ENCODE results near the gene ORAI3.

Gene ORAI3

DNA sequence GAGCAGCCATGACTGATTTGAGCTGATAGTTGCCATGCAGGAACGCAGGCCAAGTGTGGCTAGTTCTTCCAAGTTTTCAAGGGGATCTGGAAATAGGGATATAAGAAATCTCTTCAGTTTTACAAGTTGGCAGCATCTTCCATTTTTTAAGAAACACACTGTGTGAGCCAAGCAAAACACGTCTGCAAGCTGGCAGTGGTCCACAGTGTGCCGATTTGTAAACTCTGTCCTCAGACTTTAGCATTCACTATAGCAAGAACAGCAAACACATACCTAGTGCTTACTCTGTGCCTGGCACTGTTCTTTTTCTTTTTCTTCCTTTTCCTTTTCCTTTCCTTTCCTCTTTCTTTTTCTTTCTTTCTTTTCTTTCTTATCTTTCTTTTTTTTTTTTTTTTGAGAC lies 2.9 kb downstream of the ORAI3 start:
- DNase-seq (ENCODE audit: extremely low read depth, low read depth): no peak
- TF ChIP-seq CTCF (IDR thresholded peaks at IDR 0.05; ENCODE audit: low read depth, low read length, missing control alignments): no peak
- H3K4me3 ChIP-seq (replicated peaks; ENCODE audit: low read depth, low read length): no peak overlapping the region

DNA sequence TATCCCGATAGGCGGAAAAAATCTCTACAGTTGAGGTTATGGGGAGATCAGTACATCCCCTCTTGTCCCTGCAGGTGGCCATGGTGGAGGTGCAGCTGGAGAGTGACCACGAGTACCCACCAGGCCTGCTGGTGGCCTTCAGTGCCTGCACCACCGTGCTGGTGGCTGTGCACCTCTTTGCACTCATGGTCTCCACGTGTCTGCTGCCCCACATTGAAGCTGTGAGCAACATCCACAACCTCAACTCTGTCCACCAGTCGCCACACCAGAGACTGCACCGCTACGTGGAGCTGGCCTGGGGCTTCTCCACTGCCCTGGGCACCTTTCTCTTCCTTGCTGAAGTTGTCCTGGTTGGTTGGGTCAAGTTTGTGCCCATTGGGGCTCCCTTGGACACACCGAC lies 4.2 kb downstream of the ORAI3 start:
- DNase-seq (ENCODE audit: extremely low read depth, low read depth): no peak
- TF ChIP-seq CTCF (IDR thresholded peaks at IDR 0.05; ENCODE audit: low read depth, low read length, missing control alignments): no peak
- H3K4me3 ChIP-seq (replicated peaks; ENCODE audit: low read depth, low read length): no peak overlapping the region

GRCh38 chr16:30953511-30954124 lies 4.8 kb downstream of the ORAI3 start:
- peak; percentile 45 for DNase-seq (ENCODE audit: extremely low read depth, low read depth)

GRCh38 chr16:30954993-30955392 lies 6.1 kb downstream of the ORAI3 start:
- H3K4me3 ChIP-seq (replicated peaks; ENCODE audit: low read depth, low read length): no peak overlapping the region
- no peak for DNase-seq (ENCODE audit: extremely low read depth, low read depth)
- no peak for TF ChIP-seq CTCF (IDR thresholded peaks at IDR 0.05; ENCODE audit: low read depth, low read length, missing control alignments)

More at GRCh38 chr16:30953511-30954124, 4.8 kb downstream of the ORAI3 start:
- no peak overlapping the region for H3K4me3 ChIP-seq (replicated peaks; ENCODE audit: low read depth, low read length)
- peak; percentile 88 for TF ChIP-seq CTCF (IDR thresholded peaks at IDR 0.05; ENCODE audit: low read depth, low read length, missing control alignments)

DNA sequence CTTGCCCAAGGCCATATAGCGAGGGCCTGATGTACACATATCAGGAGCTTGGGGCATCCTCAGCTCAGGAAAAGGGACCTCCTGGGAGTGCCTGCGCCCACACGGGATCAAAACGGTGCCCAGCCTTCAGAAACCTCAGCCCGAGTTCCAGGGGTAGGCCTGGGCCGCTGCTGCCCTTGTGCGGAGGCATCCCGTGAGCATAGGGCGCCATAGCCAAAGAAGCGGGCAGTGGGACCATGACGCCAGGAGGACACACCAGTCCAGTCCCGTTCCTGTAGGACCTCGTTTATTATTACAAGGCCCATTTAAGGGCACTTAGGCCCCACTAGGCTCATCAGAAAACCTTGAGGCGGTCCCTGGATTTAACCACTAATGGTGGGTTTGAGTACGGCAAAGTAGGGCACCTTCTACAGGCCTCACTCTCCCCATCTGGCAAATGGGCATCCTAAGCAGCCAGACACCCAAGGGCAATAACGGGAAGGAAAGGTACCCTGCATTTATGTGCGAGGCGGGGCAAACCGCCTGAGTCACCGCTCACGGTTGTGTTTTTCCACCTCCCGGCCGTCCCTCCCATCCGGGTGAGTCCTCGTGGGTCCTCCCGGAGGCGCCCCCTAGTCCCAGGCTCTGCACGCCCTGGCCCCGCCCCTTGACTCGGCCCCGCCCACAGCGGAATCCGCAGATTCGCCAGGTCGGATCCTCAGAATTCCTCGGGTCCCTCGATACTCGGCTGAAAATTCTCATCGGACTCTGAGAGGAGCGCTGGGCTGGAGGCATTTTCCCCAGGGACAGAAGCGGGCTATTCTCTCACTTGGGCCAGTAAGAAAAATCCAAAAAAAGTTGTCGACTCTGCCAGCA lies 8.0 kb downstream of the ORAI3 start:
- DNase-seq (ENCODE audit: extremely low read depth, low read depth): peak; percentile 67
- H3K4me3 ChIP-seq (replicated peaks; ENCODE audit: low read depth, low read length): peak overlapping the region; percentile 63
- TF ChIP-seq CTCF (IDR thresholded peaks at IDR 0.05; ENCODE audit: low read depth, low read length, missing control alignments): peak; percentile 38

GRCh38 chr16:30957456-30958174 lies 8.7 kb downstream of the ORAI3 start, which contains the start of gene SETD1A:
SETD1A (plus strand) TSS chr16:30957754; CDS start chr16:30958732, 978 bp downstream.
- DNase-seq (ENCODE audit: extremely low read depth, low read depth): peak; percentile 77
- H3K4me3 ChIP-seq (replicated peaks; ENCODE audit: low read depth, low read length): peak within 1 kb of the TSS; percentile 63
- no peak for TF ChIP-seq CTCF (IDR thresholded peaks at IDR 0.05; ENCODE audit: low read depth, low read length, missing control alignments)
